Esophagus muscularis mucosa (tissue), 3 donors: ENCODE results near the gene CPLX1.

Experiments used
- POLR2A ChIP-seq: fragments of 450-650 bp; IDR thresholded peaks from one replicate; pipeline ENCODE4 v1.6.1; 2017; ENCODE audit warnings: antibody characterized with exemption, moderate library complexity, mild to moderate bottlenecking, low read depth
- TF ChIP-seq, protein P1 (sequence below), 3 experiments: fragments of 200-600 bp in 2 of 3; fragments of 450-650 bp in 1 of 3; sonication (generic) in 2 of 3; IDR thresholded peaks; one replicate each; pipeline ENCODE4 v1.5.1; 2017 to 2019; ENCODE audit warnings: antibody characterized with exemption in 3 of 3, mild to moderate bottlenecking in 2 of 3, moderate library complexity in 1 of 3

DNA sequence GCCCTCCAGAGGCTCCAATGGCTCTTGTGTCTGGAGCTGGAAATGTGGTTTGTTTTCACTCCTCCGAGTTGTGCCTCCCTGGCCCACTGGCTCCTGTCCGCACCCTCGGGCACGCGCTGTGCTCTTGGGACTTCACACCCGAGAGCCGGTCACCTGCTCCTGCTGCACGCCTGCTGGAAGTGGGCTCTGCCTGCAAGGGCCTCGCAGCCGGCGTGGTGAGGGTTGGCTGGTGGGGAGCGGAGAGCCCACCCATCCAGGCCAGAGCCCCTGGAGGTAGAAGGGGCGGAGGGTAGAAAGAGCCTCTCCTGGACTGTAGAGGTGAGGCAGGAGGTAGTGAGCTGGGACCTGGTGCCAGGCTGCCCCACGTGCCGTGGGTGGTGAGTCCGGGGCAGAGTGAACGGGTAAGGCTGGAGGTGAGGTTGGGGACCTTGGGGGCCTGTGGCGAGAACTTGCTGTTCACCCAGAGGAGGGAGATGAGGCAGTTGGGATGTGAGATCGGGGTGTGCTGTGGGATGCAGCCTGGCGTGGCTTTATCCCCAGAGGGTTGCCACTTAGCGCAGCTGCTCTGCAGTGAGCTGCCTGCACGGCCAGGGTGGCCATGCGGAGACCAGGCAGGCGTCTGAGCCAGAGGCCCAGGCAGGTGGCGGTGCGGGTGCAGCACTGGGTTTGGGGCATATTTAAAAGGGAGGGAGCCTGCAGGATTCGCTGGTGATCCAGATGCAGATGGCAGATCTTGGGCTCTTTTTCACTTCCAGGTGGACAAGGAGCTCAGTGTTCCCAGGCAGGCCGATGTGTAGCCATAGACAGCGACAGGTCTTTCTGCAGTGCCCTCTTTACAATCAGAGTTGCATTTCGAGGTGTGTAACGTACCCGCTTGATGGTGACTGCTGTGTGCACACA, 71.5 kb downstream of the CPLX1 start:
- TF ChIP-seq, protein P1, sequence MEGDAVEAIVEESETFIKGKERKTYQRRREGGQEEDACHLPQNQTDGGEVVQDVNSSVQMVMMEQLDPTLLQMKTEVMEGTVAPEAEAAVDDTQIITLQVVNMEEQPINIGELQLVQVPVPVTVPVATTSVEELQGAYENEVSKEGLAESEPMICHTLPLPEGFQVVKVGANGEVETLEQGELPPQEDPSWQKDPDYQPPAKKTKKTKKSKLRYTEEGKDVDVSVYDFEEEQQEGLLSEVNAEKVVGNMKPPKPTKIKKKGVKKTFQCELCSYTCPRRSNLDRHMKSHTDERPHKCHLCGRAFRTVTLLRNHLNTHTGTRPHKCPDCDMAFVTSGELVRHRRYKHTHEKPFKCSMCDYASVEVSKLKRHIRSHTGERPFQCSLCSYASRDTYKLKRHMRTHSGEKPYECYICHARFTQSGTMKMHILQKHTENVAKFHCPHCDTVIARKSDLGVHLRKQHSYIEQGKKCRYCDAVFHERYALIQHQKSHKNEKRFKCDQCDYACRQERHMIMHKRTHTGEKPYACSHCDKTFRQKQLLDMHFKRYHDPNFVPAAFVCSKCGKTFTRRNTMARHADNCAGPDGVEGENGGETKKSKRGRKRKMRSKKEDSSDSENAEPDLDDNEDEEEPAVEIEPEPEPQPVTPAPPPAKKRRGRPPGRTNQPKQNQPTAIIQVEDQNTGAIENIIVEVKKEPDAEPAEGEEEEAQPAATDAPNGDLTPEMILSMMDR (IDR thresholded peaks at IDR 0.05), result no peak
- no peak for TF ChIP-seq POLR2A
